ENCODE results near the gene MELTF. TPM values are rescaled to one million over a fixed set of nuclear protein-coding genes. Genes with fewer than 3 reads are reported as not detected.

Gene MELTF
- total and polyA plus RNA-seq, 3 donors from 2014 or later, result 5.7 to 14.7 (median 11.1) TPM

DNA sequence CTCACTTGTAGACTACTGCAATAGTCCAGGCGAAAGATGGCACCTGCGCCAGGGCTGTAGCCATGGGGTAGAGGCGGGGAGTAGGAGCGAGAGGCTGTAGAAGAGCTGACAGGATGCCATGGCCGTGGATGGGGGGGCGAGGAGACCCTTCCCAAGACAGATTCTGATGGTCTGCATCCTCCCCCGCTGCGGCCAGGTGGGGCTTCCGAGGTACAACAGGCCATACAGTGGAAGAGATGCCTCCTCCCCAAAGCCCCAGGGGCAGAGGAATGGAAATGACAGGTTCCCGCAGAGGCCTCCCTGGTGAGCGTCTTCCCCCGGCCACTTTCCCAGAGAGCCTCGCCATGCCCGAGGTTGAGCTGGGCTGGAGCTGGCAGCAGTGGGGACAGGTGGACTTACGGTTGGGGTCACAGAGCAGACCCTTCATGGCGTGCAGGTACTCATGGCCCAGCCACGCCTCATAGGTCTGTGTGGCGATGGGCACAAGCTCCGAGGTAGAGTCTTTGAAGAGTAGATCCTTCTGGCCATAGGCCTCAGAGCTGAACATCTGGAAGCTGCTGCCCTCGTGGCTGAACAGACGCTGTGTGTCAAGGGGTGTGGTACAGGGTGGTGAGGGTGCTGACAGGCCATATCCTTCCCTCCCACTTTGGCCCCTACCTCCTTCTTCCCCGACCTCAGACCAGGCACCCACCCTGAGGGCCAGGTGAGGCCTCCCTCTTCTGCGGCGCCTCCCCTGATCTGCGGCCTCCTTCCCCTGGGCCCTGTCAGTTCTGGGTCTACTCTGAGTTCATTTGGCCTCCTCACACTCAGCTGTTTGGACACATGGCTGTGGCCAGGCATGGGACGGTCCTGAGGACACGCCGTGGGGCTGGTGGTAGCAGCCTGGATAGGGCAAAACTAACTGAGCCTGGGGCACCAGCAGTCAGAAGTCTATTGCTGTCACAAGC, 13.6 kb downstream of the MELTF start:
- TF ChIP-seq POLR2A (IDR thresholded peaks at IDR 0.05), result no peak
- TF ChIP-seq CTCF (IDR thresholded peaks at IDR 0.05), result no peak
- Histone ChIP-seq H3K36me3 (ENCODE audit: low read depth, missing control alignments) (no peaks in the 10 kb centered on the region), H3K9me3 (no peaks in the 10 kb centered on the region), H3K4me3 (no peak overlapping the region), H3K4me1 (peaks cover under 1% of the 10 kb centered on the region), H3K27me3 (no peaks in the 10 kb centered on the region), H3K27ac (no peak overlapping the region)
- 92 to 95% methylated on average over 14 to 28 of the region's 28 CpGs for WGBS, 2 donors
- DNase-seq, result no peak
- intact Hi-C loops (cut with DNase I; ENCODE audit: low total_unique reads), result no loop called here

GRCh38 chr3:197014942-197015575, 14.6 kb downstream of the MELTF start:
- intact Hi-C loops (cut with DNase I; ENCODE audit: low total_unique reads), result no loop called here
- Histone ChIP-seq H3K27me3 (no peaks in the 10 kb centered on the region), H3K9me3 (no peaks in the 10 kb centered on the region), H3K36me3 (ENCODE audit: low read depth, missing control alignments) (no peaks in the 10 kb centered on the region), H3K4me1 (peaks cover 2% of the 10 kb centered on the region), H3K4me3 (no peak overlapping the region), H3K27ac (no peak overlapping the region)
- TF ChIP-seq CTCF (IDR thresholded peaks at IDR 0.05) (no peak), POLR2A (IDR thresholded peaks at IDR 0.05) (no peak)
- DNase-seq, result no peak
- WGBS, 2 donors, result 91 to 97% methylated on average over 10 to 22 of the region's 22 CpGs

DNA sequence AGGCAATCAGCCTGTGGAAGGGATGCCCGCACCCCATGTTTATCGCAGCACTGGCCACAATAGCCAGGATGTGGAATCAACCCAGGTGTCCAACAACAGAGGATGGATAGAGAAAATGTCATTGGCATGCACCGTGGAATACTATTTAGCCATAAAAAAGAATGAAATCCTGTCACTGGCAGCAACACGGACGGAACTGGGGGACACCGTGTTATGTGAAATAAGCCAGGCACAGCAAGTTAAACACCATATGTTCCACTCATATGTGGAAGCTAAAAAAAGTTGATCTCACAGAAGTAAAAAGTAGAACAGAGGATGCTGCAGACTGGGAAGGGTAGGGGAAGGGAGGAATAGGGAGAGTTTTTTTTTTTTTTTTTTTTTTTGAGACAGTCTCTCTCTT, 15.6 kb downstream of the MELTF start:
- no peak for DNase-seq
- 91 to 95% methylated on average over 6 of the region's 6 CpGs for WGBS, 2 donors
- H3K27me3 ChIP-seq, result no peaks in the 10 kb centered on the region
- no peak overlapping the region for H3K4me3 ChIP-seq
- no peaks in the 10 kb centered on the region for H3K36me3 ChIP-seq (ENCODE audit: low read depth, missing control alignments)
- peaks cover 2% of the 10 kb centered on the region for H3K4me1 ChIP-seq
- no peaks in the 10 kb centered on the region for H3K9me3 ChIP-seq
- no peak for TF ChIP-seq CTCF (IDR thresholded peaks at IDR 0.05)
- TF ChIP-seq POLR2A (IDR thresholded peaks at IDR 0.05), result no peak
- intact Hi-C loops (cut with DNase I; ENCODE audit: low total_unique reads), result no loop called here
- no peak overlapping the region for H3K27ac ChIP-seq

GRCh38 chr3:197012540-197012883, 17.1 kb downstream of the MELTF start:
- H3K27me3 ChIP-seq, result no peaks in the 10 kb centered on the region
- no peaks in the 10 kb centered on the region for H3K9me3 ChIP-seq
- TF ChIP-seq CTCF (IDR thresholded peaks at IDR 0.05), result no peak
- no peak for TF ChIP-seq POLR2A (IDR thresholded peaks at IDR 0.05)
- peaks cover 2% of the 10 kb centered on the region for H3K4me1 ChIP-seq
- no peak overlapping the region for H3K27ac ChIP-seq
- 83 to 86% methylated on average over 7 of the region's 7 CpGs for WGBS, 2 donors
- DNase-seq, result no peak
- intact Hi-C loops (cut with DNase I; ENCODE audit: low total_unique reads), result no loop called here
- no peak overlapping the region for H3K4me3 ChIP-seq
- no peaks in the 10 kb centered on the region for H3K36me3 ChIP-seq (ENCODE audit: low read depth, missing control alignments)

Data from testis (tissue), 3 donors.